SK-N-SH treated with all-trans-retinoic acid at 6 μM for 48 hours (cell line): ENCODE data around the gene SNAP25.

Source experiments
- CREB5 ChIP-seq: fragments of 250-450 bp; sonication (Bioruptor Pico); IDR thresholded peaks from 2 replicates; pipeline ENCODE4 v1.5.1; 2020; ENCODE audit warnings: low read depth, mild to moderate bottlenecking, moderate library complexity
- PATZ1 ChIP-seq: fragments of 250-450 bp; sonication (Bioruptor Pico); IDR thresholded peaks from 2 replicates; pipeline ENCODE4 v1.8.0; 2020; ENCODE audit warnings: mild to moderate bottlenecking, moderate library complexity, borderline replicate concordance
- TCF4 ChIP-seq: fragments of 250-450 bp; sonication (Bioruptor Pico); IDR thresholded peaks from 2 replicates; pipeline ENCODE4 v1.8.0; 2021; ENCODE audit warnings: mild to moderate bottlenecking, moderate library complexity, borderline replicate concordance
- ZC3H10 ChIP-seq: fragments of 250-450 bp; sonication (Bioruptor Pico); IDR thresholded peaks from 2 replicates; pipeline ENCODE4 v1.5.1; 2021; ENCODE audit warnings: mild to moderate bottlenecking, moderate library complexity
- ZFP3 ChIP-seq: fragments of 250-450 bp; sonication (Bioruptor Pico); IDR thresholded peaks from 2 replicates; pipeline ENCODE4 v1.5.0; 2020; ENCODE audit warnings: mild to moderate bottlenecking, moderate library complexity
- TF ChIP-seq, protein P1 (sequence below): fragments of 250-450 bp; sonication (Bioruptor Pico); IDR thresholded peaks from 2 replicates; pipeline ENCODE4 v1.5.0; 2020; ENCODE audit warnings: mild to moderate bottlenecking, moderate library complexity

GRCh38 chr20:10321138-10321717 is 102.6 kb downstream of the SNAP25 start:
- TF ChIP-seq ZC3H10 (CRISPR knock-in tag) (no peak), PATZ1 (CRISPR knock-in tag) (no peak), ZFP3 (CRISPR knock-in tag) (no peak), TCF4 (no peak), CREB5 (CRISPR knock-in tag) (no peak)
- TF ChIP-seq, protein P1, sequence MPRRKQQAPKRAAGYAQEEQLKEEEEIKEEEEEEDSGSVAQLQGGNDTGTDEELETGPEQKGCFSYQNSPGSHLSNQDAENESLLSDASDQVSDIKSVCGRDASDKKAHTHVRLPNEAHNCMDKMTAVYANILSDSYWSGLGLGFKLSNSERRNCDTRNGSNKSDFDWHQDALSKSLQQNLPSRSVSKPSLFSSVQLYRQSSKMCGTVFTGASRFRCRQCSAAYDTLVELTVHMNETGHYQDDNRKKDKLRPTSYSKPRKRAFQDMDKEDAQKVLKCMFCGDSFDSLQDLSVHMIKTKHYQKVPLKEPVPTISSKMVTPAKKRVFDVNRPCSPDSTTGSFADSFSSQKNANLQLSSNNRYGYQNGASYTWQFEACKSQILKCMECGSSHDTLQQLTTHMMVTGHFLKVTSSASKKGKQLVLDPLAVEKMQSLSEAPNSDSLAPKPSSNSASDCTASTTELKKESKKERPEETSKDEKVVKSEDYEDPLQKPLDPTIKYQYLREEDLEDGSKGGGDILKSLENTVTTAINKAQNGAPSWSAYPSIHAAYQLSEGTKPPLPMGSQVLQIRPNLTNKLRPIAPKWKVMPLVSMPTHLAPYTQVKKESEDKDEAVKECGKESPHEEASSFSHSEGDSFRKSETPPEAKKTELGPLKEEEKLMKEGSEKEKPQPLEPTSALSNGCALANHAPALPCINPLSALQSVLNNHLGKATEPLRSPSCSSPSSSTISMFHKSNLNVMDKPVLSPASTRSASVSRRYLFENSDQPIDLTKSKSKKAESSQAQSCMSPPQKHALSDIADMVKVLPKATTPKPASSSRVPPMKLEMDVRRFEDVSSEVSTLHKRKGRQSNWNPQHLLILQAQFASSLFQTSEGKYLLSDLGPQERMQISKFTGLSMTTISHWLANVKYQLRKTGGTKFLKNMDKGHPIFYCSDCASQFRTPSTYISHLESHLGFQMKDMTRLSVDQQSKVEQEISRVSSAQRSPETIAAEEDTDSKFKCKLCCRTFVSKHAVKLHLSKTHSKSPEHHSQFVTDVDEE (CRISPR knock-in tag), result no peak
